H9 (cell line): ENCODE measurements around the gene KAT8. TPM values are rescaled to one million over a fixed set of nuclear protein-coding genes. Genes with fewer than 3 reads are reported as not detected.

Source experiments
- DNase-seq: peaks from one replicate; pipeline ENCODE4 v3.0.0-alpha.2; 2017
- H2AFZ ChIP-seq: one replicate; pipeline ENCODE4 v1.6.1; 2013; ENCODE audit warnings: mild to moderate bottlenecking, low read length, control low read depth, moderate library complexity
- H2AK5ac ChIP-seq: 2 replicates; pipeline ENCODE4 v1.6.1; 2013; ENCODE audit warnings: low read length, control low read depth, mixed read lengths; ENCODE audit not compliant: insufficient read length
- H2BK120ac ChIP-seq: one replicate; pipeline ENCODE4 v1.6.1; 2013; ENCODE audit warnings: low read depth, mild to moderate bottlenecking, low read length, control low read depth, inconsistent platforms; ENCODE audit not compliant: poor library complexity, severe bottlenecking
- H2BK12ac ChIP-seq: 2 replicates; pipeline ENCODE4 v1.6.1; 2013; ENCODE audit warnings: low read length, control low read depth, mixed read lengths, low read depth; ENCODE audit not compliant: insufficient read length
- H2BK15ac ChIP-seq: 2 replicates; pipeline ENCODE4 v1.6.1; 2013; ENCODE audit warnings: low read depth, low read length, control low read depth
- H2BK20ac ChIP-seq: one replicate; pipeline ENCODE4 v1.6.1; 2013; ENCODE audit warnings: low read depth, mild to moderate bottlenecking, low read length, control low read depth, inconsistent platforms; ENCODE audit not compliant: poor library complexity, severe bottlenecking
- H2BK5ac ChIP-seq: 2 replicates; pipeline ENCODE4 v1.6.1; 2013; ENCODE audit warnings: low read length, control low read depth, mixed read lengths; ENCODE audit not compliant: insufficient read length
- H3K14ac ChIP-seq: 2 replicates; pipeline ENCODE4 v1.6.1; 2013; ENCODE audit warnings: low read length, control low read depth; ENCODE audit not compliant: insufficient read depth
- H3K18ac ChIP-seq: 2 replicates; pipeline ENCODE4 v1.6.1; 2013; ENCODE audit warnings: low read depth, mild to moderate bottlenecking, mixed read lengths, low read length, control low read depth; ENCODE audit not compliant: insufficient read length
- H3K23ac ChIP-seq: 2 replicates; pipeline ENCODE4 v1.6.1; 2013; ENCODE audit warnings: low read length, control low read depth, mixed read lengths, low read depth; ENCODE audit not compliant: insufficient read length
- H3K23me2 ChIP-seq: 2 replicates; pipeline ENCODE4 v1.6.1; 2013; ENCODE audit warnings: low read depth, mild to moderate bottlenecking, mixed read lengths, low read length, control low read depth; ENCODE audit not compliant: insufficient read length, poor library complexity, severe bottlenecking
- H3K27ac ChIP-seq: 2 replicates; pipeline ENCODE4 v1.5.1; 2013; ENCODE audit warnings: low read length, control low read depth, mixed read lengths, low read depth; ENCODE audit not compliant: insufficient read length
- H3K27me3 ChIP-seq: 2 replicates; pipeline ENCODE4 v1.6.1; 2013; ENCODE audit warnings: low read length, control low read depth, inconsistent platforms; ENCODE audit not compliant: insufficient read depth
- H3K4ac ChIP-seq: 2 replicates; pipeline ENCODE4 v1.6.1; 2013; ENCODE audit warnings: low read depth, mild to moderate bottlenecking, control low read depth, inconsistent platforms, low read length, moderate library complexity
- H3K4me1 ChIP-seq: 2 replicates; pipeline ENCODE4 v1.6.1; 2013; ENCODE audit warnings: low read length, control low read depth, inconsistent platforms; ENCODE audit not compliant: insufficient read depth
- H3K4me2 ChIP-seq: 2 replicates; pipeline ENCODE4 v1.6.1; 2013; ENCODE audit warnings: low read length, control low read depth, mixed read lengths; ENCODE audit not compliant: insufficient read length, insufficient read depth
- H3K56ac ChIP-seq: 2 replicates; pipeline ENCODE4 v1.6.1; 2013; ENCODE audit warnings: low read depth, mild to moderate bottlenecking, mixed read lengths, low read length, control low read depth; ENCODE audit not compliant: insufficient read length
- H3K79me1 ChIP-seq: 2 replicates; pipeline ENCODE4 v1.6.1; 2013; ENCODE audit warnings: low read depth, mild to moderate bottlenecking, moderate library complexity, low read length, control low read depth, inconsistent platforms; ENCODE audit not compliant: insufficient read depth, poor library complexity, severe bottlenecking
- H3K79me2 ChIP-seq: 2 replicates; pipeline ENCODE4 v1.6.1; 2013; ENCODE audit warnings: low read length, control low read depth, inconsistent platforms; ENCODE audit not compliant: insufficient read depth
- H3K9ac ChIP-seq: 2 replicates; pipeline ENCODE4 v1.6.1; 2013; ENCODE audit warnings: low read length, control low read depth, mixed read lengths; ENCODE audit not compliant: insufficient read length; ENCODE audit errors: extremely low read depth
- H3K9me3 ChIP-seq: one replicate; pipeline ENCODE4 v1.6.1; 2013; ENCODE audit warnings: low read depth, low read length, inconsistent platforms; ENCODE audit not compliant: control insufficient read depth
- H3T11ph ChIP-seq: one replicate; pipeline ENCODE4 v1.6.1; 2013; ENCODE audit warnings: mild to moderate bottlenecking, low read length, control low read depth, inconsistent platforms
- H4K20me1 ChIP-seq: one replicate; pipeline ENCODE4 v1.6.1; 2013; ENCODE audit not compliant: control insufficient read depth, insufficient read length, insufficient read depth
- H4K5ac ChIP-seq: 2 replicates; pipeline ENCODE4 v1.6.1; 2013; ENCODE audit warnings: low read depth, mild to moderate bottlenecking, mixed read lengths, low read length, control low read depth; ENCODE audit not compliant: insufficient read length
- H4K8ac ChIP-seq: replicated peaks from 2 replicates; pipeline ENCODE4 v1.6.1; 2013; ENCODE audit warnings: low read length, control low read depth, mixed read lengths, low read depth; ENCODE audit not compliant: insufficient read length
- H4K91ac ChIP-seq: 2 replicates; pipeline ENCODE4 v1.6.1; 2013; ENCODE audit warnings: low read depth, mild to moderate bottlenecking, moderate library complexity, mixed read lengths, low read length, control low read depth; ENCODE audit not compliant: insufficient read length
- H3K27ac Mint-ChIP-seq, 3 experiments: 2 replicates in 2 of 3; 3 replicates in 1 of 3; pipeline ENCODE4 v1.8.0; 2020 to 2021; ENCODE audit warnings: mixed read lengths in 3 of 3, mild to moderate bottlenecking in 1 of 3, moderate library complexity in 1 of 3
- H3K27me3 Mint-ChIP-seq: 2 replicates; pipeline ENCODE4 v1.8.0; 2021; ENCODE audit warnings: low read depth, mild to moderate bottlenecking, moderate library complexity, mixed read lengths
- H3K36me3 Mint-ChIP-seq, 3 experiments: 2 replicates in 2 of 3; 3 replicates in 1 of 3; pipeline ENCODE4 v1.8.0; 2020 to 2021; ENCODE audit warnings: low read depth in 3 of 3, mixed read lengths in 3 of 3; ENCODE audit not compliant: insufficient read depth in 1 of 3
- H3K4me1 Mint-ChIP-seq, 2 experiments: 2 replicates each; pipeline ENCODE4 v1.8.0; 2020; ENCODE audit warnings: mixed read lengths in 2 of 2
- H3K4me3 Mint-ChIP-seq, 2 experiments: 2 replicates in 1 of 2; 3 replicates in 1 of 2; pipeline ENCODE4 v1.8.0; 2020 to 2021; ENCODE audit warnings: mild to moderate bottlenecking in 2 of 2, mixed read lengths in 2 of 2, moderate library complexity in 1 of 2
- H3K9me3 Mint-ChIP-seq, 2 experiments: 2 replicates in 1 of 2; 3 replicates in 1 of 2; pipeline ENCODE4 v1.8.0; 2020; ENCODE audit warnings: mild to moderate bottlenecking in 2 of 2, mixed read lengths in 2 of 2, moderate library complexity in 1 of 2
- WGBS: extraction: QIAGEN DNeasy Blood & Tissue Kit; methylation state at CpG from one replicate; pipeline ENCODE4 v1.1.7; 2013; ENCODE audit warnings: missing lambda C conversion rate, low lambda C conversion rate, mixed read lengths; ENCODE audit not compliant: insufficient read length; ENCODE audit errors: extremely low coverage; 5-methylcytosine and 5-hydroxymethylcytosine counted together
- total RNA-seq: library from RNA; stranded (reverse); gene quantifications from 2 replicates; pipeline ENCODE4 v1.2.1, GENCODE V29; 2021
- TF ChIP-seq, protein P1 (sequence below): fragments of 200-600 bp; sonication (generic); conservative IDR thresholded peaks from 3 replicates; pipeline ENCODE4 v1.8.0; 2021; ENCODE audit warnings: antibody characterized with exemption, mild to moderate bottlenecking

Gene KAT8
- total RNA-seq, 1 experiment from 2014 or later, result 52.1 TPM

DNA sequence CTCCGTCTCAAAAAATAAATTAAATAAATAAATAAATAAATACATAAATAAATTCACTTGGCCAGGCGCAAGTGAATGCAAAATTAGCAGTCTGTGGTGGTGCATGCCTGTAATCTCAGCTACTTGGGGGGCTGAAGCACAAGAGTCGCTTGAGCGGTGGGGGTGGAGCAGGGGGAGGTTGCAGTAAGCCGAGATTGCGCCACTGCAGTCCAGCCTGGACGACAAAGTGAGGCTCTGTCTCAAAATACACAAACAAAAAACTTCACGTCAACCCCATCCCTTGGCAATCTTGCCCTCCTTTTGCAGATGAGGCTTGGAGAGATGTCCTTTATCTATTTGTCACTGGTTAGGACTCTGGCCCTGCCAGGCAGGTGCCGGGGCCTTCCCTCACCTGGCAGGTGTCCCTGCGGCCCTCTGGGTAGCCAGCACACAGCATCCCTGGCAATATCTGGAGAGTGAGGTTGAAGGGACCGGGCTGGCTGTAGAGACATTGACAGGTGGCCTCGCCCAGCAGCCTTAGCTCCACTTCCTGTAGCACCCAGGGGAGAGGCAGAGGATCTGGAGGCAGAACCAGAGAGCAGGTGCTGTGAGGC lies 28.0 kb downstream of the KAT8 start:
- H3K23me2 ChIP-seq, result peaks cover 7% of the 10 kb centered on the region
- no peak overlapping the region for H3K9ac ChIP-seq
- H3K18ac ChIP-seq, result no peak overlapping the region
- H4K8ac ChIP-seq, result no peak overlapping the region
- H4K5ac ChIP-seq, result no peak overlapping the region
- no peak overlapping the region for H3K27ac ChIP-seq
- no peak overlapping the region for H3K4ac ChIP-seq
- no peaks in the 10 kb centered on the region for H3K9me3 ChIP-seq
- no peak overlapping the region for H3K4me3 Mint-ChIP-seq
- no peak overlapping the region for H2AK5ac ChIP-seq
- H2AFZ ChIP-seq, result no peak overlapping the region
- H4K20me1 ChIP-seq, result no peaks in the 10 kb centered on the region
- no CpG with 5 or more reads among the region's 12 CpGs for WGBS
- H3K79me1 ChIP-seq, result no peaks in the 10 kb centered on the region
- H3K36me3 Mint-ChIP-seq, result no peaks in the 10 kb centered on the region
- no peaks in the 10 kb centered on the region; the same call in 1 of the 2 replicates for H3K27me3 ChIP-seq
- H3K56ac ChIP-seq, result no peak overlapping the region
- H2BK120ac ChIP-seq, result no peak overlapping the region
- no peak overlapping the region for H2BK20ac ChIP-seq
- H3K27me3 Mint-ChIP-seq, result peaks cover 46% of the 10 kb centered on the region
- H3K79me2 ChIP-seq, result no peaks in the 10 kb centered on the region
- no peak overlapping the region for H3K23ac ChIP-seq
- DNase-seq, result no peak
- no peak overlapping the region for H3K27ac Mint-ChIP-seq
- H2BK12ac ChIP-seq, result no peak overlapping the region
- no peak overlapping the region for H3T11ph ChIP-seq
- H3K4me1 ChIP-seq, result peaks cover 4% of the 10 kb centered on the region
- H3K14ac ChIP-seq, result no peak overlapping the region
- no peak overlapping the region for H4K91ac ChIP-seq
- H3K4me1 Mint-ChIP-seq, result peaks cover 28 to 48% of the 10 kb centered on the region in 2 experiments
- H2BK5ac ChIP-seq, result no peak overlapping the region
- no peaks in the 10 kb centered on the region; a peak in 1 of 5 replicates for H3K9me3 Mint-ChIP-seq
- TF ChIP-seq, protein P1, sequence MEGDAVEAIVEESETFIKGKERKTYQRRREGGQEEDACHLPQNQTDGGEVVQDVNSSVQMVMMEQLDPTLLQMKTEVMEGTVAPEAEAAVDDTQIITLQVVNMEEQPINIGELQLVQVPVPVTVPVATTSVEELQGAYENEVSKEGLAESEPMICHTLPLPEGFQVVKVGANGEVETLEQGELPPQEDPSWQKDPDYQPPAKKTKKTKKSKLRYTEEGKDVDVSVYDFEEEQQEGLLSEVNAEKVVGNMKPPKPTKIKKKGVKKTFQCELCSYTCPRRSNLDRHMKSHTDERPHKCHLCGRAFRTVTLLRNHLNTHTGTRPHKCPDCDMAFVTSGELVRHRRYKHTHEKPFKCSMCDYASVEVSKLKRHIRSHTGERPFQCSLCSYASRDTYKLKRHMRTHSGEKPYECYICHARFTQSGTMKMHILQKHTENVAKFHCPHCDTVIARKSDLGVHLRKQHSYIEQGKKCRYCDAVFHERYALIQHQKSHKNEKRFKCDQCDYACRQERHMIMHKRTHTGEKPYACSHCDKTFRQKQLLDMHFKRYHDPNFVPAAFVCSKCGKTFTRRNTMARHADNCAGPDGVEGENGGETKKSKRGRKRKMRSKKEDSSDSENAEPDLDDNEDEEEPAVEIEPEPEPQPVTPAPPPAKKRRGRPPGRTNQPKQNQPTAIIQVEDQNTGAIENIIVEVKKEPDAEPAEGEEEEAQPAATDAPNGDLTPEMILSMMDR, result no peak
- H3K4me2 ChIP-seq, result no peak overlapping the region
- no peak overlapping the region for H2BK15ac ChIP-seq
